Middle frontal gyrus (tissue), 1 donor: ENCODE results near the gene SGPP1.
A peak's percentile ranks its signal among the peaks of the same experiment; 100 is the strongest.
"Not testable (repeated sequence)": the region's sequence is repeated elsewhere in the genome, so short reads cannot be mapped to it uniquely, and the experiment has no call there.

Experiments used
- DNase-seq: peaks from one replicate; pipeline ENCODE4 v3.0.0-alpha.2; 2015; ENCODE audit warnings: low spot score; ENCODE audit errors: extremely low spot score

Gene SGPP1

GRCh38 chr14:63641473-63642228 lies 86.2 kb downstream of the SGPP1 start, which contains the start of gene WDR89:
Gene WDR89, minus strand, starts transcription at chr14:63641871. Its CDS starts 41,929 bp downstream, at chr14:63599942.
- DNase-seq = peak; percentile 100

GRCh38 chr14:63638493-63638892 lies 89.4 kb downstream of the SGPP1 start:
- DNase-seq = no peak

- not testable (repeated sequence) for DNase-seq
Observed at GRCh38 chr14:63636094-63636635, 91.7 kb downstream of the SGPP1 start.
